T follicular helper cell (primary cell): ENCODE data around the gene ZNF319.

Experiments used
- DNase-seq: peaks from one replicate; pipeline ENCODE4 v3.0.0-alpha.2; 2020; ENCODE audit warnings: low read depth

The ZNF319 gene

DNA sequence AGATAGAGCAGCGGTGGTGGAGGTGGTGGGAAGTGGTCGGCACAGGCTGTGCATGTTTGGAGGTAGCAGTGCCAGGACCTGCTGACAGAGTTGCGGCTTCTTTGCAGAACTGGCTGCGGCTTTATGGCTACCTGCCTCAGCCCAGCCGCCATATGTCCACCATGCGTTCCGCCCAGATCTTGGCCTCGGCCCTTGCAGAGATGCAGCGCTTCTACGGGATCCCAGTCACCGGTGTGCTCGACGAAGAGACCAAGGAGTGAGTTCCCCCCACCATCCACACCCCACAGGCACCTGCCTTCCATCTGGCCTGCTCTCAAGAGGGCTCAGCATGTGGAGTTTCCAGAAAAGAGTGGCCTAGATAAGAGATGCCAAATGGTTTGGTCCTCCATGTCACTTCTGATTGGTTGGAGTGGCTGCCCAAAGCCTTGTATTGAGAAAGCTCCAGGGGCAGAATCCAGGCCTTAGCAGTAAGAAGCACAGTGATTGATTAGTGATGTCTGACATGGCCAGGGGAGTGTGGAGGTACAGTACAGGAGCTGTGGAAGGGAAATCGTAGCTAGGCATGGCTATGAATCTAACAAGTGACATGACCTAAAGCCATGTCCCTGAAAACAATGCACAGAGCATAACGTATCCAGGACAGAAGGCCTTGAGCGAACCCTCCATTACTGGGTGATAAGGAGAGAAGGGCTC lies 37.0 kb upstream of the ZNF319 start:
- no peak for DNase-seq

DNA sequence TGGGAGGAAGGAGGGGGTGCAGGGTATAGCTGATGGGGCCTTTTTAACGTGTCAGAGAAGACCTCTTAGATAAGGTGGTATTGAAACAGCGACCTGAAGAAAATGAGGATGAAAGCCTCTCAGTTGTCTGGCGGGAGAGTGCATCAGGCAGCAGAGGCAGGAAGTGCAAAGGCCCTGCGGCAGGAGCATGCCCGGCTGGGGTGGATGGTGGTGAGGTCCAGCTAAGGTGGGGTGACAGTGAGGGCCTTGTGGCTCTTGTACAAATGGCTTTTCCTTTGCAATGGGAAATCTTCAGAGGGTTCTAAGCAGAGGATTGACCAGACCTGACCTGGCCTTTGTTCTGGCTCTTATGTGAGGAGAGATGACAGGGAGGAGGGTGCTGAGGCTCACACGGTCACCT lies 36.5 kb upstream of the ZNF319 start:
- DNase-seq: no peak

DNA sequence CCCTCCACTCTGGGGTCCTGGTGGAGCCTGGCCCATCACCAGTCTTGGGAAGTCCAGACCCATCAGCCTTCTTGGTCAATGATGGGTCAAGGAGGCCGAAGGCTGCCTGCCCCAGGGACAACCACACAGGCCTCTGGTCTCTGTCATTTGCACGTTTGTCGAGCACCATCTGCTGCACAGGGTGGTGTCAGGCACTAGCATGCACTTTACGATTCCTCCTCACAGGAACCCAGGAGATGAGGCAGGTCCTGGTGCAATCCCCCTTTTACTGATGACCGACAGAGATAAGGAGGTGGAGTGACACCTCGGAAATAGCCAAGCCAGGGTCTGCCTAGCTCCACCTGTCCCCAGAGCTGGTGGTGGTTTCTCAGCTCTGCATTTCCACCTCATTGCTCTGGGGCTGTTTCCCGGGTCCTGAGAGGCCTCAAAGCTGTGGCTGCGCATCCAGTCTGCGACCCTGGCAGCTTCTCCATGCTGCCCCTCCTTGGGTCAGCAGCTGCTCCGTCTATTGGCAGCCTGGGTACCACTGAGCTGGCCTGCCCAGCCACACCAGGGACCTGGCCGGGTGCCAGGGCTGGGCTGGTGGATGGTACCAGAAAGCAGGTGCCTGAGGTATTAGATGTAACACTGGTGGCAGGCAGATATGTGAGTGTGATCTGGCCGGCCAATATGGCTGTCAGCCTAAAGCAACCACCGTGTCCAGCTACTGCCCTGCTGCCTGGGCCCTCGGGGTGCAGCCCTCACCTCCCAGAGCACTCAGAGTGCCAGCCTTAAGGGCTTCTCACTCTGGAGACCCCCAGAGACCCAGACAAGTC lies 35.1 kb upstream of the ZNF319 start:
- DNase-seq: no peak

DNA sequence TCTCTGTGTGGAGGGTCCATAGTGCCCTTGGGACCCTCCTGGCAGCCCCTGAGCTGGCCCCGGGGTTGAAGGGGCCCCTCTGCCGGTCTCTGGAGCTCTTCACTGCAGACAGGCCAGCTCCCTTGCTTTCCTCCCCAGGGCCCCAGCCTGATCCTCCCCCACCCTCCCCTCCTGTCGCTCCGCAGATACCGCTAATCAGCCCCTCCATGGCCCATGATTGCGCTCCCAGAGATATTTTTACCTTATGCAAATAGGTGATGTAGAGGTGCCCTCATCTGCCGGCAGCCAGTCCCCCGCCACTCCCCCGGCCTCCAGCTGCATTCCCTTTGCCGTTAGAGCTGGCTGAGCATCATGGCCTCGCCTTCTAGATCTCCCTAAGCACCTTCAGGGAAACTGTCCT lies 34.3 kb upstream of the ZNF319 start:
- DNase-seq: no peak

DNA sequence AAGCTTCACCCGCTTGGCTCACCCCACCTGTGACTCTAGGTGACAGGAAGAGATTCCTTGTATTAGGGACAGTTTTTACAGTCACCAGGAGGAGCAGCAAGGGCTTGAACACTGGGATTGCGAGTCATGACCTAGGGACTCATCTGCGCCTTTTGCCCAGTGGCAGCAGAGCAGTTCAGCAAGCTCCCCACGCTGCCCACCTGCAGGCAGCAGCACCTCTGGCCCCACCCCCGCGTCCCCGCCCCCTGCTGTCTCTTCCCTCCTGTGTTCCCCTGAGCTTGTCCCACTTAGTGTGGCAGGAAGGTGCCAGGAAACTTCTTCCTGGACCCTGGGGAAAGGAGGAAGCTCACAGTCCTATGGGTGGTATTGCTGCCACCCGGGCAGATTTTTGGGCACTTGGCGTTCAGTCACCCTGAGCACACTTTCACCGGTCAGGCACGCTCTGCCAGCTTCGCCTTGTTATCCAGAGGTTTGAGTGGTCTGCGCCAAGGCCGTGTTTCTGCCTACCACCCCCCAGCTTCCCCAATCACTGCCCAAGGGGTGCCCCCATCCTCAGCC lies 33.7 kb upstream of the ZNF319 start:
- DNase-seq: no peak

DNA sequence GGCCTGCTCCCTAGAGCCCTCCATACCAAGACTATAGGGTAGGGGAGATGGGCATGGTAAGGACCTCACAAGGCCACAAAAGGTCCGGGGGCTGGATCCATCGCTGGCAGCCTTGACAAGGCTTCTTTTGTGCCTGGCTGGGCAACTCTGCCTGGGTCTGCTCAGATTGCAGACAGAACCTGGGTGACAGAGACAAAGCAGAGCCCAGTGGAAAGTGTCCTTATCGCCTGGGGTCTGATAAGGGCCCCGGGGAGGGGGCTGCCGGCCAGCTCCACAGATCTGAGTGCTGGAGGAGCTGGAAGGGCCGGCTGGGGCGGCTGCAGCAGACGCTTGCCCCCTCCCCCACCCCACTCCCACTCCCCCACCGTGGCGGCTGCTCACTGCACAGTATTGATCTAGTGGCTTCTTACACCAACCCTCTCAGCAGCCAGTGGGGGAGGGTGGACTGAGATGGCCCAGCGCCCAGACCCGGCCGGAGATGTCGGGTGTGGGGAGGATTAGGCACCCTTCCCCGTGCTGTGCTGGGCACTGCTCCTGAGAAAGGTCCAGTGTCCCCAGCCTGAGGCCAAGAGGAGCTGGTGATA lies 32.3 kb upstream of the ZNF319 start:
- DNase-seq: no peak

DNA sequence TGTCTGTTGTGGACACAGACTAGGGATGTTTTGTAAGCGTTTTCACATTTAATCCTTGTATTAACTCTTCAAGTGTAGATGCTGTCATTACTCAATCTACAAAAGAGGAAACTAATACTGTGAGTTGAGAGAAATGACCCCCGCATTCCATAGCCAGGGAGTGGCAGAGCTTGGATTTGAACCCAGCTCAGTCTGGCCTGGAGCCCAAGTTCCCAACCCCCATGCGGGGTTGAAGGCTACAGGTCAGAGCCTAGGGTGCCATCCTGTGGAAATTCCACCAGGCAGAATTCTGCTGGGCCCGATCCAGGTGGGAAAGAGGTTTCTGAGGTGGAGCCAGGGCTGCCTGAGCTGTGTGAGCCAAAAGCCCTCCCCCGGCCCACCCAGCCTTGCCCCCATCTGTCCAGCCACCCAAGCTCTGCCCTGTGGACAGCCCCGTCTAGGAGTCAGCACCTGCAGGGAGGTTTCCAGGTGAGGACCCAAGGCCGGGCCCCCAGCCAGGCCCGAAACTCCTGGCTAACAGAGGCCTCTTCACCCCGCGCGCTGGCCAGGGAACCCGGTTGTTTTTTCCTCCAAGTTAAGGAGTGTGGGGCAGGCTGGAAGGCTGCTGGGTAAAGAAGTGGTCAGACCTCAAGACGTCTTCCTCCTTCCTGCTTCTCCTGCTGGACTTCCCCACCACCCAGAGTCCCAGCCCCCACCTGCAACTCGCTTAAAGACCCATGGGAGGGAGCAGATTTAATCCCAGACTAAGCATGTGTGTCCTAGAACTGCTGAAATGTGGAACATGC lies 30.7 kb upstream of the ZNF319 start:
- DNase-seq: no peak

DNA sequence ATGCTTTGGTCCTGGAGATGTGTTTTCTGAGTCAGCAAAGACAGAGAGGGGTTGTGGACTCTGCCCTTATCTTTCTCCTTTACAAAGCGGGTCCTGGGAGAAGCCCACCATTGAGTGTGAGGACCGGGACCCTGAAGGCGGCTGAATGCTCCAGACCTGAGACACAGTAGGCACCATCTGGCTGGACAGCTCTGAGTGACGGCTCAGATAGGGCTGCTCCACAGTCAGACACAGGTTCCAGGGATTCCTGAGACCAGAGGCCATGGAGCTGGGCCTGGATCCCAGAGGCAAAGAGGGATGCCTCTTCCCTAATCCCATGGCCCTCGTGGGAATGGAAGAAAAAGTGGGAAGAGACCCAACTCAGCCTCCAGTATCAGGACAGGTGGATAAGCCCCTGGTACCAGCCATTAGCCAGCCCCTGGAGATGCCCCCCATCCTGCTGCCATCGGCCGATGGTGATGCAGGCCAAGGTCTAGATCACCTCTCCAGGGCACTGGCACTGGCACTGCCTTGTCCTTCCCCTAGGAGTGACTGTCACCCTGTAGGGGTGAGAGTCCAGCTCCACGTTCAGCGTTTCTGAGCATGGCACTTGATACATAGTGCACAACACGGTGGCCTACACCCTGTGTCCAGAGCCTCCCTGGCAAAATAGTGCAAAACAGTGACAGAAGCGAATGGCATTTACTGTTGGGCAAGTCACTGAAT lies 29.8 kb upstream of the ZNF319 start:
- DNase-seq: no peak

DNA sequence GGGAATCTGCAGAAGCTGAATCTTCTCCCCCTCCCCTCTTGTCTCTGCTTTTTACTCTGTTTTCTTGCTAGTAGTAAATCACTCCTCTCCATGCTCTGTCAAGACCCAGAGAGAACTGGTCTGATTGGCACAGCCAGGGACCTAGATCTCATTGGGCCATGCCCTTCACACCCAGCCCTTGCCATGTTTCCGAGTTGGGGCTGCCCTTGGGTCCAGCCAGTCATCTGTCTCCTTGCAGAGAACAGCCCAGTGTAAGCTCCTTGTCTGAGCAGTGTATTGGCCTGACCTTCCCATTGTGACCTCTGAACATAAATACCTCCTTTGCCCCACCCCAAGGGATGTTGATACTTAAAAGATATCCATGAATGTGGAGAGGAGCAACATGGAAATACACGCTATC lies 28.9 kb upstream of the ZNF319 start:
- DNase-seq: no peak

DNA sequence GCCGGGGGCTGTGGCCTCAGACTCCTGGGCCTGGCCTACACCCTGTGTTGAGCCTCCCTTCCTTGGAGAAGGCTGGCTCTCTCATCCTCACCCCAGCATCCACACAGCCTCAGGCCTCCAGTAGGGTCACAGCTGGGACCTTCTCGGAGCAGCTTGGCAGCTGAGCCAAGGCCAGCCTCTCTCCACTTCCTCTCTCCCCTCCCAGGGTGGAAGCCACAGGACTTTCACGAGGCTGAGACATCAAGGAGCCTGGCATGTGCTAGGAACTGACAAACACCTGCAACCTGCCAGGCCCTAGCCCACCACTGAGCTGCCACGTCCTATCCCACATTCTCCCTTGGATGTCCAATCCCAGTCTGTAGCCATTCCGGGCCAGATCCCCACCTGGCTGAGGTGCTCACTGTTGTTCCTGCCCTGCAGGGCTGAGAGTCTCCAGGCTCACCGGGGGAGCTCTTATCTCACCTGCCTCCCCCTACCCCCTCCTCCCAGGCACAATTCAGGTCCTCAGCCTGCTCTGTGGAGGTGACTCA lies 28.1 kb upstream of the ZNF319 start:
- DNase-seq: no peak

DNA sequence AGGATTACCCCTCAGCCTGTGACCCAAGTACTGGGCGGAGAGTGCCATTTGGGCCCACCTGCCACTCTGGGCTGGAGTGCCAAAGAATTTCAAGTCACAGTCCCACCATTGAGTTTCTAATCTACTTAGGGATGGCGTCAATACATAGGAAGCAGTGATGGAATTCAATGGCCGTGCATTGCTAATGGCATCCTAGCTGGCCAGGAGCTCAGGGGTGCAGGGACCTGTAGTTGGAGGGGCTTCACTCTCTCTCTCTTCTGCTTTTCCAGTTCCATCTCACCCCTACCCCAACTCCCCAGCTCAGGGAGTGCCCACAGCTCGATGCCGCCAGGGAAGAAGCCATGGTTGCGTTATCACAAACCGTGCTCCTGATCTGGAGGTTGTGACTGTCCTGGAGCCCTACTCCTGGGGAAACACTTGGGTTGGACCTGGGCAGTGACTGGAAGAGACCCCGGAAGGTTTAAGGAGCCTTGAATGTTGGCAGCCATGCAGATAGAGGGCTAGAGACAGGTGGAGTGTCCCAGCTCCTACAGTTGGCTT lies 27.5 kb upstream of the ZNF319 start:
- no peak for DNase-seq

DNA sequence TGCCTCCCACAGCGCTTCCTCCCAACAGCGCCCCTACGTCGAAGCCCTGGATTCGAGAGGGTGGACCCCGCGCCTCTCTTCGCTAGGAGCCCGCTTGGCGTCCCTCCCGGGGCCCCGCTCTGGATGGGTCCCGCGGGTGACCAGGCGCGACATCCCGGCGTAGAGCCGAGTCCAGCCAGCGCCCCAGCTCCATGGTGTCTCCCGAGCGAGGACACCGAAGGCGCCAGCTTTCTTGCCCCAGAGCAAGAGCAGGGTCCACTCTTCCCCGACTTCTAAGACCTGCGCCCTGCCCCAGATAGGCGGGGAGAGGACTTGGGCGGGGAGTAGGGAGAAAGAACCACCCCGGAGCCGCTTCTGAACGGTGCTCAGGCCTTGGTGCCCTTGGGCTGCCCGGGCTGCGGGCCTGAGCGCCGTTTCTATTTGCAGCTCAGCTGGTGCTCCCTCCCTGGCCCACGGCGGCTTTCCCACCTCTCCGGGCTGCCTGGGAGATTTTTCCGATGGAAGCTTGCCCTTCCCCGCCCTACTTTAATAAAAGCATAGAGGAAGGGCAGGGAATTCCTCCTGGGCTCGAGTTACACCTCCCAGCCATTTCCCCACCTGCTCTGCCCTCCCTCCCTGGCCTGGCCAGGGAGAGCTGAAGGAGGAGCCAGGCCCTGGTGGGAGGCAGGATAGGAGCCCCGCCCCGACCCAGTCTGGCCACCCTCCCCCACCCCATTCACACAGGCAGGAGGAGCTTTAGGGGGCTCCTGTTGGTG lies 26.9 kb upstream of the ZNF319 start:
- no peak for DNase-seq

DNA sequence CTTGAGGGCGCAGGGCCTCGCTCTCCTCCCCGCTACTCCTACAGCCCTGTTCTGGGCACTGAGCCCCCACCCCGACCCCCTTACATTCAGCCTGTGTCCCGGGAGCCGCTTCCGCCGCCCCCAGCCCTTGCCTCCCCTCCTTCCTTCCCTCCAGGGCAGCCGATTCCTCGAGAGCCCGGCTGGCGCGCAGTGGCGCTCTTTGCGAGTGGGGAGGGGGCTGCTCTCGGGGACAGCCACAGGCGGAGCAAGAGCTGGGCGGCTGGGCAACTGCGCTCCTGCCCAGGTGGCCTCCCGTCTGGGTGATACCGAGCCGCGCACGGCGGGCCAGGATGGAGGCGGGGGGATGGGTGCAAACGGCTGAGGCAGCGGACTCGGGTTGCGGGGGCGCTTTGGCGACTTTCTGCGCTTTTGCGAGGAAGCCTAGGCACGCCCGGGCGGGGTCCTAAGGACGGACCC lies 26.3 kb upstream of the ZNF319 start:
- DNase-seq: no peak

DNA sequence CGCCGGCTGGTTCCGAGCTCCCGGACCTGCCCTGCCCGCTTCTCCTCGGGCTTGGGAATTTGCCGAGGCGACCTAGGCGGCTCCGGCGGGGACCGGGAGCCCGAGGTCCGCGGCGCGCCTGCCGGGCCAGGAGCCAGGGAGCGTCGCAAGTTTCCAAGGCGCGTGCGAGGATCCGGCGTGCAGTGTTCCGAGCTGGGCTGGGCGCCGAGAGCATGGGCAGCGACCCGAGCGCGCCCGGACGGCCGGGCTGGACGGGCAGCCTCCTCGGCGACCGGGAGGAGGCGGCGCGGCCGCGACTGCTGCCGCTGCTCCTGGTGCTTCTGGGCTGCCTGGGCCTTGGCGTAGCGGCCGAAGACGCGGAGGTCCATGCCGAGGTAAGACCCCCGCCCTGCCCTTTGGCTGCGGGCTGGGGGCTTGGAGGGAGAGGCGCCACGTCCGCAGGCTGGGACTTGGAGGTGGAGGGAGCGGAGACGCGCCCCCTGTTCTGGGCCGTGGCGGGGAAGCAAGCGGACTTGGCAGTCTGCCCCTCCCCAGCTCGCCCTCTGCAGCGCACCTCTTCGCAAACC lies 25.8 kb upstream of the ZNF319 start:
- DNase-seq: no peak

DNA sequence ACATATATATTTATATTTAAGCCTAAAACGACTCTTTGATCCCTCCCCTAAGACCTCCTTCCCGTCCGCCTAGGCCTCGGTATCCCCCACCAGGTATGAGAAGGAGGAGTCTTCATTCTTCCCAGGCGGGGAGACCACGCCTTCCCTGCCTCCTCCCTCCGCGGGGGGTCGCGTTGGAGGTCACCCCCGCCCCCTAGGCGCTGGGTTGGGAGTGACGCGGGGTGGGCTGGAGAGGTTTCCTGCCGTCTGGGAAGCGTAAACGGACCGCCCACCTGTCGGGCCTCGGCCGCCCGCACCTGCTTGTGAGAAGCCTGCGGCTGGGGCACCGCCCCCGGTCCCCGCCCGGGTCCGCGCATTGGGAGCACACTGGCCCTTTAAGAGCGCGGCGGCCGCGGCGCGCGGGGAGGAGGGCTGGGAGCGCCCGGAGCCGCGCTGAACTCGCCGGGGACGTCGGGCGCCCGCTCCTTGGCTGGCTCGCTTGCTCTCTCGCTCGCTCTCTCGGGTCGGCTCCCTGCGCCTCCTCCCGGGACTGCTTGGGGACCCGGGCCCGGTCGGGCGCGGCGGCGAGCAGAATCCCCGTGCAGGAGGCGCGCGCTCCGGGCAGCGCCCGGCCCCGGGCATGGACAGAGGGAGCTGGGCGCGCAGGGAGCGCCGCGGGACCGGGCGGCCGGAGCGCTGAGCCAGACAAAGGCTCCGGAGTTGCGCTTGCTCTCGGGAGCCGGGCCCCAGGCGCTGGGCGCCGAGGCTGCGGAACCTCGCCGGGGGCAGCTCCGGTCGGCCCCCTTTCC lies 25.1 kb upstream of the ZNF319 start, which contains the start of gene MMP15:
Gene MMP15 (plus strand): TSS at position 404 of the 788 bp plus-strand sequence. CDS start 597 bp downstream, outside the sequence.
- peak; percentile 40 for DNase-seq

DNA sequence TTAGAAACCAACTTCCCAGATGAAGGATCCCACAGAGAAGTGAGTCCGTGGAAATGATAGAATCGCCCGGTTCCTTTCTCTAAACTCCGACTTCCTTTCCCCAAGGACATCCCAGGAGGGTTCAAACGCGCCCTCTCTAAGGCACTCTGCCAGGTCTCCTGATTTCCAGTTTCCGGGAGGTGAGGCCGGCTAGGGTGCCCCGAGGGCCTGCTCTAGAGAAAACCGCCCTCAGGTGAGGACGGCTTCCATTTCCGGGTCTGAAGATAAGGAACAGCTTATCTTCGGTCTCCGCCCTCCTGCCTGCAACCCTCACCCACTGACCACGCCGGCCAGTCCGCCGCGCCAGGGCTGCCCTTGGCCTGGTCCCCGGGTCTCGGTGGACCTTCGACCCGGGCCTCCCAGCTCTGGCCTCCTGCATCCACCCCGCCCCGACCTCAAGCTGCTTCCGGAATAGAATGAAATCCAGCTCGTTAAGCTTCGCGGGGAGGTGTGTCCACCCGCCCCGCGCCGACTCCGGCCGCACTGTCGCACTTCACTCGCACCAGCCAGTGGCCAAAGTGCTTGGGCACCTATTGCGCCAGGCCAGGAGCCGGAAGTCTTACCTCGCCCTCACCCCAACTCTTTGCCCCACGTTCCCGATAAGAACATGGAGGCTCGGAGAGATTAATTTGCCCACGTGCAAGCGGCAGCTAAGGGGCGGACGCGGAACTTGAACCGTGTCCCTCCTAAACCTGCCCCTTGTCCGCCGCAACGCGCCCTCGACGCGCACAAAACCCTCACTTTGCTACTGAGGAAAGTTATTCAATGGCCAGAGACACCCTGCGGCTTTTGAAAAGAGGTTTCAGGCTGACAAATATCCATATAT lies 24.2 kb upstream of the ZNF319 start:
- no peak for DNase-seq

DNA sequence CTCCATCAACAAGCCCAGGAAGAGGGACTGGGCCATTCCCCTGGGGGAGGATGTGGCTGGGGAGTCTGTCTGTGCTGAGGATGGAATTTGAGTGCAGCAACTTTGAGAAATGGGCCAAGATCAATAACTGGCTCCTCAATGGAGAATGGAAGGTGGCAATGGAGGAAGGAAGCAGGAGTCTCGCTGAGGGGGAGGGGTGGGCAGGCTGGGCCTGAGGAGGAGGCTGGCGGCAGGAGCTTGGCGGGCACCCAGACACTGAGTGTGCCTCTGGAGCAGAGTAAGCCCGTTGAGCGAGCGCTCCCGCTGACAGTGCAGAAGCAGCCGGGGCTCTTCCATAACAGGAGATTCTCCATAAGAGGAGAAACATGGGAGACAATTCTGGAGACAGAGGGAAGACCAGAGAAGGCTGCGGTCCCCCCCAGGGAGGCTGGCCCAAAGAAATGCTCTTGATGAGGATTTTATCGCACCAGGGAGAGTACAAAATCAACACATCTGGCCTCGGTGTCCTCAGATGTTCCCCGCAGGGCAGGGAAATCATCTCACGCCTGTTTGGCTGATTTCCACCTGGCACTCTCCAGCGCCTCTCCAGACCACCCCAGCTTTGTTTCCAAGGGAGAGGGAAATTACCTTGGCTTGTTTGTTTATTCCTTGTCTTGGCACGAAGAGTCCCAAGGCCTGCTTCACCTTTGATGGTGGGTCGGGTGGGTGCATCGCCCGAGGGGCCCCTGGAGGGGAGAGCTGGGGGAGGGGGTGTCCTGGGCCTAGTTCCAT lies 22.3 kb upstream of the ZNF319 start:
- DNase-seq: no peak
